Subcutaneous abdominal adipose tissue (tissue), 5 donors: ENCODE data around the gene CAPSL.
"Not testable (repeated sequence)": the region's sequence is repeated elsewhere in the genome, so short reads cannot be mapped to it uniquely, and the experiment has no call there.

Experiments used
- H3K27ac ChIP-seq: one replicate; pipeline ENCODE4 v1.7.0; 2013; ENCODE audit warnings: low read depth, mild to moderate bottlenecking, inconsistent platforms, low read length, moderate library complexity
- H3K27me3 ChIP-seq, 5 donors: one replicate each; pipeline ENCODE4 v1.7.0; 2013; ENCODE audit warnings: low read length in 5 of 5, inconsistent platforms in 1 of 5; ENCODE audit not compliant: control insufficient read depth in 5 of 5, insufficient read depth in 4 of 5
- H3K36me3 ChIP-seq, 5 donors: one replicate each; pipeline ENCODE4 v1.7.0; 2013; ENCODE audit warnings: low read length in 5 of 5; ENCODE audit not compliant: control insufficient read depth in 5 of 5, insufficient read depth in 5 of 5
- H3K4me1 ChIP-seq, 5 donors: one replicate each; pipeline ENCODE4 v1.7.0; 2013; ENCODE audit warnings: low read length in 5 of 5, mild to moderate bottlenecking in 3 of 5, moderate library complexity in 1 of 5; ENCODE audit not compliant: control insufficient read depth in 5 of 5, insufficient read depth in 5 of 5
- H3K4me3 ChIP-seq, 5 donors: one replicate each; pipeline ENCODE4 v1.7.0; 2013; ENCODE audit warnings: low read length in 5 of 5, low read depth in 1 of 5
- H3K9ac ChIP-seq, 5 donors: one replicate each; pipeline ENCODE4 v1.7.0; 2013; ENCODE audit warnings: low read length in 5 of 5, mild to moderate bottlenecking in 4 of 5, moderate library complexity in 3 of 5
- H3K9me3 ChIP-seq, 5 donors: one replicate each; pipeline ENCODE4 v1.7.0; 2013; ENCODE audit warnings: low read length in 5 of 5; ENCODE audit not compliant: control insufficient read depth in 5 of 5
- donor health status: healthy.
- donor health status: healthy.
- donor health status: healthy.
- donor health status: healthy.
- donor health status: healthy.

CAPSL gene

DNA sequence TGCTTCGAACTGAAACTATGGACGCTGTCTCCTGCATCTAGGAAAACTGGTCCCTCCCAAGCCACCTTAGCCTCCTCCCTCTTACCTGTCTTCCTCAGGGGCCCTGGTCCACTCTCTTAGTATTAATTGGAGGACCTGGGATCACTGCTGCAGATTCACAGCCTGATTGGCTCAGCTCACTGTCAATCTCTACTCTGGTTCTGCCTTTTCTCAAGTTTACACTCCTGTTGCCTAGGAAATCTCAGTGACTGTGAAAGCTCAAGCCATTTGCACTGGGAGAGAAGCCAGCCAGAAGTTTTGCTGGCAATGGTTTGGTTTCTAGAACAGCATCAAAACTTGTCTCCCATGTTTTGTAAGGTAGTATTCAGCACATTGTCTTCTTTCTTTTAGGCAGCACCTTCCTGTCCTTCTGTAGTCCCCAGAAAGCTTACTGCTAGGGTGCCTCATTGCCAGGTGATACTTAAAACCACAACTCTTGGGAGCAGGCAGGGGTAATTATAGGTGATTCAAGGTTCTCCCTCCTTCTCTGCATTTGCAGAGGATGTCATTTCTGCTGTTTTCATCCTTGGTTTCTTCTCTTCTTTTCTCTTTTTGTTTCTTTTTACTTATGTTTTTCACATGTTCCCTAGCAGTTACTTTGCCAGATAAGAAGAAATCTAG is at the start of gene CAPSL:
TSS of gene CAPSL (minus strand) at position 55 of the 660 bp plus-strand sequence. CDS start 17,502 bp downstream, outside the sequence.
- Histone ChIP-seq H3K9ac (no peak within 1 kb of the TSS), H3K36me3 (no peaks in the 10 kb centered on the region), H3K4me1 (no peaks in the 10 kb centered on the region), H3K4me3 (no peak within 1 kb of the TSS), H3K9me3 (no peaks in the 10 kb centered on the region), H3K27ac (no peak within 1 kb of the TSS), H3K27me3 (peaks cover 0 to 4% (median 0%) of the 10 kb centered on the region in 5 donors)

DNA sequence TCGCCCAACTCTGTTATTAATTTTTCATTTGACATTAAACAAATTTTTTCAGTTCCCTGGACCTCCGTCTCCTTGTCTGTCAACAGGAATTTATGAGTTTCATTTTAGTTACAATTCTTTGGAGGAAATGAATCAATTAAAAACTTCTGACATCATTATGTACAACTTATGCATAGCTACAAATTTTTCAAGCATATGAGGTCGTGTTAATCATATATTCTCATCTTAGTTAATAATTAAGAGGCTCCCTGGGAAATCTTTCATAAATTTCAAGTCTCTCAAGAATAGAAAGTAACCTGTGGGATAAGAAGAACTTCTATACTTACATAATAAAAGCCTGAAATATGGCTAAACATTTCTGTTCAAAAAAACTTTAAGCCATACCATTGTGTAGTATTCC is 49.4 kb upstream of the CAPSL start:
- Histone ChIP-seq H3K27ac (no peak overlapping the region), H3K4me3 (no peak overlapping the region), H3K9me3 (peaks cover 0 to 2% (median 0%) of the 10 kb centered on the region in 5 donors), H3K4me1 (no peaks in the 10 kb centered on the region), H3K9ac (no peak overlapping the region), H3K36me3 (no peaks in the 10 kb centered on the region), H3K27me3 (peaks cover 0 to 13% (median 6%) of the 10 kb centered on the region in 5 donors)

DNA sequence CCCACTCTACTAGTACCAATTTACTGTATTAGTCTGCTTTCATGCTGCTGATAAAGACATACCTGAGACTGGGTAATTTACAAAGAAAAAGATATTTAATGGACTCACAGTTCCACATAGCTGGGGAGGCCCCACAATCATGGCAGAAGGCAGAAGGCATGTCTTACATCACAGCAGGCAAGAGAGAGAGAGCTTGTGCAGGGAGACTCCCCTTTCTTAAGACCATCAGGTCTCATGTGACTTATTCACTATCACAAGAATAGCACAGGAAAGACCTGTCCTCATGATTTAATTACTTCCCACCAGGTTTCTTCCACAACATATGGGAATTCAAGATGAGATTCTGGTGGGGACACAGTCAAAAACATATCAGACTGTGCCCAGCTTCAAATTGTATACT is 41.3 kb upstream of the CAPSL start:
- no peak overlapping the region for H3K9ac ChIP-seq
- no peaks in the 10 kb centered on the region for H3K4me1 ChIP-seq
- no peak overlapping the region for H3K4me3 ChIP-seq
- no peaks in the 10 kb centered on the region for H3K36me3 ChIP-seq
- no peak overlapping the region for H3K27ac ChIP-seq
- H3K27me3 ChIP-seq: no peaks in the 10 kb centered on the region
- H3K9me3 ChIP-seq: peaks cover 0 to 8% (median 0%) of the 10 kb centered on the region in 5 donors

DNA sequence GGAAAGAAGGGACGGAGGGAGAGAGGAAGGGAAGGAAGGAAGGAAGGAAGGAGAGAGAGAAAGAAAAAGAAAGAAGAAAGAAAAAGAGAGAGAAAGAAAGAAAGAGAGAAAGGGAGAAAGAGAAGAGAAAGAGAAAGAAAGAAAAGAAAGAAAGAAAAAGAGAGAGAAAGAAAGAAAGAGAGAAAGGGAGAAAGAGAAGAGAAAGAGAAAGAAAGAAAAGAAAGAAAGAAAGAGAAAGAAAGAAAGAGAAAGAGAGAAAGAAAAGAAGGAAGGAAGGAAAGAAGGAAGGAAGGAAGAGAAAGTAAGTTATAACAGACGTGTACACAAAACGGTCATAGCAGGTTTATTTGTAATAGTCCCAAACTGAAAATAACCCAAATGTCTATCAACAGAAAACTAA is 38.4 kb upstream of the CAPSL start:
- H3K4me1 ChIP-seq, H3K4me3 ChIP-seq, H3K9ac ChIP-seq, H3K27me3 ChIP-seq, H3K9me3 ChIP-seq, H3K27ac ChIP-seq, H3K36me3 ChIP-seq: not testable (repeated sequence)

DNA sequence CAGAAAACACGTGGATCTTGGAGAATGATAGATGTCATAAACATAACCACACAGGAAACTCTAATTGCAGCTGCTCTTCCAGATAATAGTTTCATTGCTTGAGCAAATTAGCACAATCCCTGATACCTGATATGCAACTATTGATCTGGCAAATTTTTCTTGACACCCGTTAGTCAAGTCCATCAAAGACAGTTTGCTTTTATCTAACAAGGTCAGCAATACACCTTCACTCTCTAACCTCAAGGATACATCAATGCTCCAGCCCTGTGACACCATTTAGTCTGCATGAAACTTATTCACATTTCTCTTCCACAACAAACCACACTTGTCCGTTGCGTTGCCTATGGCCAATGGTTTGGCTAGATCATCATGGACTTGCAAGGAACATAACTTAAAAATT is 36.1 kb upstream of the CAPSL start:
- Histone ChIP-seq H3K27ac (no peak overlapping the region), H3K36me3 (no peaks in the 10 kb centered on the region), H3K9ac (no peak overlapping the region), H3K4me1 (no peaks in the 10 kb centered on the region), H3K27me3 (no peaks in the 10 kb centered on the region), H3K4me3 (no peak overlapping the region), H3K9me3 (no peaks in the 10 kb centered on the region)

DNA sequence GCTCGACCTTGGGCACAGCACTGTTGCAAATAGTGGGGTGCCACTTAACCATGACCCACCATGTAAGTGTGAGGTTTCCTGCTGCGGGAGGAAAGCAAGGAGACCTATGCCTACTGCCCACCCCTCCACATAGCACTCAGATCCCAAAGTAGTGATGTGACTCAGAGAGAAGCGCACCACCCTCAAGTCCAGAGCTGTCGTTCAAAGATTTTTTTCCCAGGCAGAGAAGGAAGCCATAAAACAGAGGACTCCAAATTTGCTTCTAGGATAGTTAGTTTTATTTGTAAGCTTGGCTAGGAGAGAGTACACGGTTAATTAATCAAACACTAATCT is 33.4 kb upstream of the CAPSL start:
- Histone ChIP-seq H3K27ac (no peak overlapping the region), H3K9ac (no peak overlapping the region), H3K36me3 (no peaks in the 10 kb centered on the region), H3K27me3 (no peaks in the 10 kb centered on the region), H3K9me3 (no peaks in the 10 kb centered on the region), H3K4me1 (no peaks in the 10 kb centered on the region), H3K4me3 (no peak overlapping the region)

DNA sequence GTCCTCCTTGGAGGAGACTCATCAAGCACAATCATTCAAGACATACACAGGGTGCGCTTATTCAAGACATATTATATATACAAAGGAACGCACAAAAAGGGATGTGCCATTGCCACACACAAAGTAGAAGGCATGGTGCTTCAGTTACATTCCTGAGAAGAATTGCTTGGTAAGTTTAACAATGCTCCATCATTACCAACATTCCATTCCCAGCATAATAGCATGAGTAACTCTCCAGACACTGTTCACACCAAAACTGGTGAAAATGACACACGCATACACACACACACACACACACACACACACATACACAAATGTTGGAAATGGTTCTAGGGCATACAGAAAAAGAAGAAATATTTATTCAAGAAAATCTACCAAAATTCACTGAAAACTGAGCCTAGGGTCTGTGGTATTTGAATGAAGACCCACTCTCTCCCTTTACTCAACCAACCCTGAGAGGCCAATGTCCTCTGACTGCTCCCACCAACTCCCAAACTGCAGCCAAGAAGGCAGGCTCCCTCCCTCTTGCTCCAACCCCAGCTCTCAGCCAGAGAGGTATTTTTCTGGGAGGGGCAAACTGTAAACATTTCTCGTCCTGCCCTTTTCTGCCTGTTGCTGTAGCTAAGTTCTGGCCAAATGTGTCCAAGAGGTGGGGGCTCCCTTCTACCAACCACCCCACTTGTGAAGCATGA is 32.9 kb upstream of the CAPSL start:
- no peak overlapping the region for H3K27ac ChIP-seq
- no peak overlapping the region for H3K4me3 ChIP-seq
- H3K27me3 ChIP-seq: no peaks in the 10 kb centered on the region
- no peaks in the 10 kb centered on the region for H3K36me3 ChIP-seq
- no peak overlapping the region for H3K9ac ChIP-seq
- H3K4me1 ChIP-seq: no peaks in the 10 kb centered on the region
- no peaks in the 10 kb centered on the region for H3K9me3 ChIP-seq

DNA sequence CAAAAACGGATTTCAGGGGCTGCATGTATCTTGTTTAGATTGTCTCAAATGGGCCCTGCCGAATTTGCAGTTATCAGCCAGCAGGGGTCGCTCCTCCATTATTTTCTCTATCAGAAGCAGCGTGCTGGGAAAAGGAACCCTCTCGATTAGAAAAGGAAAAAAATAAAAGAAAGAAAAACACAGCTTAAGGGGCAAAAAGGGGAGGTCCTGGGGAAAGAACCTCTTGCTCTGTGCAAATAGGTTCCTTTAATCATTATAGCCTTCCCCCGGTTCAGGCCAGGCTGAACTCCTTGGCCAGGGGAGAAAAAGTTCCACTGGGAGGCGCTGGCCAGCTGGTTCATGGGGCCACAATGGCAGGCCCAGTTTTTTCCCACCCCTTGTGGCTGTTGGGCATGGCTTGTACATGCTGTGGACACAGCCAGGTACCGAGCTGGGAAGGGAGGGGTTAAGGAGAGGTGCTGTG is 25.0 kb upstream of the CAPSL start:
- Histone ChIP-seq H3K27ac (no peak overlapping the region), H3K27me3 (no peaks in the 10 kb centered on the region), H3K9me3 (peaks cover 3 to 14% (median 4%) of the 10 kb centered on the region in 5 donors), H3K4me1 (no peaks in the 10 kb centered on the region), H3K36me3 (no peaks in the 10 kb centered on the region), H3K4me3 (no peak overlapping the region), H3K9ac (no peak overlapping the region)

DNA sequence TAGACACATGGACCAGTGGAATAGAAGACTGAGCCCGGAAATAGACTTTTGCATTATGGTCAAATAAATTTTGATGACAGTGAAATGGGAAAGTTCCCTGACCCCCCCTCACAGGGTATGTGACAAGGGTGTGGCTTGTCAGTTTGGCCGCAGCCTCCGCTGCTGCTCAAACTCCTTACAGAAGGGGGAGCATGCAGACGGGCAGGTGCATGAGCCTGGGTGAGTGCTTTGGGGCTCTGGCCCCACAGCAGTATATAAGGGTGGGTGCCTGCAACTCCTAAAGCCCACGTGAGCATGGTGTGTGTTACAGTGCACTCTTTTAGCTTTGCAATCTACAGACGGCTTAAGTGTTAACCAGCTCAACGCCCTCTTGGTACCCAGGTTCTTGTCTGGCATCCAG is 21.9 kb upstream of the CAPSL start:
- Histone ChIP-seq H3K9ac (no peak overlapping the region), H3K27ac (no peak overlapping the region), H3K36me3 (no peaks in the 10 kb centered on the region), H3K27me3 (peaks cover 0 to 2% (median 0%) of the 10 kb centered on the region in 5 donors), H3K9me3 (peaks cover 3 to 16% (median 7%) of the 10 kb centered on the region in 5 donors), H3K4me3 (no peak overlapping the region), H3K4me1 (no peaks in the 10 kb centered on the region)

DNA sequence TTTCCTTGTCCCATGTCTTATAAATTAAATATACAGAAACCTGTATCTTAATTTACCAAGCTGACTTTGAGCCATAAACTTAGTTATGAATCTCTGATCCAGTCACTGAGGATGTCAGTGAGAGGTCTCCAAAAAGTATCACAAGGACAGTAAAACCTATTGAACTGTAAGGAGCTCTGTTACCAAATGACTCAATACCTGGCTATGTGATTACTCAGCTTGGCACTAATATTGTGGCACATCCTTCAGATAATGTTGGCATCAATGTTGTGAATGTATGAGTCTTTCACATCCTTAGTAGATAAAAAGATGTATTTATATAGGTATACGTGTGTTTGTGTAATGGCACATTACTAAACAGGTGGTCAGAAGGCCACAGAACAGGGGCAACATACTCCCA is 18.0 kb upstream of the CAPSL start:
- Histone ChIP-seq H3K27ac (no peak overlapping the region), H3K9ac (no peak overlapping the region), H3K36me3 (no peaks in the 10 kb centered on the region), H3K27me3 (peaks cover 0 to 11% (median 4%) of the 10 kb centered on the region in 5 donors), H3K4me3 (no peak overlapping the region), H3K9me3 (peaks cover 0 to 10% (median 0%) of the 10 kb centered on the region in 5 donors), H3K4me1 (no peaks in the 10 kb centered on the region)
